ENCODE results near the gene ARMC2. TPM values are rescaled to one million over a fixed set of nuclear protein-coding genes. Genes with fewer than 3 reads are reported as not detected.

The ARMC2 gene
- total RNA-seq, 1 donor from 2014 or later, result 10.1 TPM

- no peak for TF ChIP-seq CTCF (conservative IDR thresholded peaks at IDR 0.05)
- Mint-ChIP-seq H3K27ac (ENCODE audit: unreplicated experiment) (no peak overlapping the region), H3K27me3 (ENCODE audit: low read depth) (no peaks in the 10 kb centered on the region), H3K4me3 (no peak overlapping the region), H3K36me3 (ENCODE audit: low read depth) (no peaks in the 10 kb centered on the region), H3K4me1 (peaks cover 5% of the 10 kb centered on the region), H3K9me3 (no peaks in the 10 kb centered on the region)
- DNase-seq (ENCODE audit: low read depth, low spot score), result no peak
Observed at GRCh38 chr6:109019911-109020310, 171.7 kb downstream of the ARMC2 start.

GRCh38 chr6:109021870-109022269 is 173.6 kb downstream of the ARMC2 start:
- Mint-ChIP-seq H3K4me1 (no peaks in the 10 kb centered on the region), H3K36me3 (ENCODE audit: low read depth) (peaks cover 3% of the 10 kb centered on the region), H3K27me3 (ENCODE audit: low read depth) (no peaks in the 10 kb centered on the region), H3K4me3 (no peak overlapping the region), H3K27ac (ENCODE audit: unreplicated experiment) (no peak overlapping the region), H3K9me3 (peaks cover 5% of the 10 kb centered on the region)
- no peak for TF ChIP-seq CTCF (conservative IDR thresholded peaks at IDR 0.05)
- no peak for DNase-seq (ENCODE audit: low read depth, low spot score)

- H3K4me1 Mint-ChIP-seq, result no peaks in the 10 kb centered on the region
- TF ChIP-seq CTCF (conservative IDR thresholded peaks at IDR 0.05), result no peak
- H3K36me3 Mint-ChIP-seq (ENCODE audit: low read depth), result peaks cover 3% of the 10 kb centered on the region
- no peaks in the 10 kb centered on the region for H3K27me3 Mint-ChIP-seq (ENCODE audit: low read depth)
- H3K9me3 Mint-ChIP-seq, result peaks cover 5% of the 10 kb centered on the region
- no peak overlapping the region for H3K27ac Mint-ChIP-seq (ENCODE audit: unreplicated experiment)
- H3K4me3 Mint-ChIP-seq, result no peak overlapping the region
- no peak for DNase-seq (ENCODE audit: low read depth, low spot score)
Observed at GRCh38 chr6:109023356-109023925, 175.2 kb downstream of the ARMC2 start.

Other genes with a start within 250 kb of the ARMC2 start
- gene SESN1, start 246.4 kb downstream of the ARMC2 start, total RNA-seq, result 11.5 and 12.0 TPM in 2 replicates
- 19.8 and 21.9 TPM in 2 replicates for gene CEP57L1, start 247.1 kb downstream of the ARMC2 start, total RNA-seq

Data from neural crest cell (in vitro differentiated cells).